Memory B cell (primary cell): Measurements from ENCODE around the gene RAB34.

ENCODE experiments used
- ATAC-seq: fragments of 150-1000 bp; cut with Tn5 transposase; 2 replicates; pipeline ENCODE4 v1.10.0; 2021; ENCODE audit warnings: low read depth, mild to moderate bottlenecking, moderate library complexity
- DNase-seq, 2 donors: peaks; one replicate each; pipeline ENCODE4 v3.0.0; 2022; ENCODE audit warnings: low spot score in 2 of 2
- H3K27ac Mint-ChIP-seq: one replicate; pipeline ENCODE4 v1.8.0; 2022; ENCODE audit warnings: mild to moderate bottlenecking, moderate library complexity, mixed read lengths
- H3K27me3 Mint-ChIP-seq: one replicate; pipeline ENCODE4 v1.8.0; 2022; ENCODE audit warnings: mixed read lengths
- H3K36me3 Mint-ChIP-seq: one replicate; pipeline ENCODE4 v1.8.0; 2022; ENCODE audit warnings: mild to moderate bottlenecking, mixed read lengths
- H3K4me1 Mint-ChIP-seq: one replicate; pipeline ENCODE4 v1.8.0; 2022; ENCODE audit warnings: mixed read lengths
- H3K4me3 Mint-ChIP-seq: one replicate; pipeline ENCODE4 v1.8.0; 2022; ENCODE audit warnings: mild to moderate bottlenecking, moderate library complexity, mixed read lengths
- H3K9me3 Mint-ChIP-seq: one replicate; pipeline ENCODE4 v1.8.0; 2022; ENCODE audit warnings: mixed read lengths

The RAB34 gene

GRCh38 chr17:28717578-28718332 lies at the start of gene RAB34:
Gene RAB34 (minus strand): TSS chr17:28717868. CDS start chr17:28717266, 602 bp downstream.
- peaks cover 2% of the 10 kb centered on the region for H3K27me3 Mint-ChIP-seq
- peak within 1 kb of the TSS; percentile 83 for H3K4me3 Mint-ChIP-seq
- H3K9me3 Mint-ChIP-seq = no peaks in the 10 kb centered on the region
- peaks cover 26% of the 10 kb centered on the region for H3K4me1 Mint-ChIP-seq
- H3K27ac Mint-ChIP-seq = peak within 1 kb of the TSS; percentile 93
- peak; percentile 5 for ATAC-seq
- DNase-seq = peak; percentile 17 to 42
- H3K36me3 Mint-ChIP-seq = peaks cover 13% of the 10 kb centered on the region

- Mint-ChIP-seq H3K27ac (peak overlapping the region; percentile 77), H3K36me3 (peaks cover 10% of the 10 kb centered on the region), H3K27me3 (no peaks in the 10 kb centered on the region)
Observed at GRCh38 chr17:28765038-28765437, 47.4 kb upstream of the RAB34 start.

GRCh38 chr17:28763804-28764266 lies 46.2 kb upstream of the RAB34 start:
- DNase-seq (peak; percentile 76 to 82), ATAC-seq (peak; percentile 84)
- Mint-ChIP-seq H3K36me3 (peaks cover 8% of the 10 kb centered on the region), H3K27ac (no peak overlapping the region), H3K9me3 (no peaks in the 10 kb centered on the region), H3K4me3 (no peak overlapping the region), H3K27me3 (no peaks in the 10 kb centered on the region), H3K4me1 (peaks cover 5% of the 10 kb centered on the region)

More at GRCh38 chr17:28765038-28765437, 47.4 kb upstream of the RAB34 start:
- Mint-ChIP-seq H3K9me3 (no peaks in the 10 kb centered on the region), H3K4me1 (peaks cover 7% of the 10 kb centered on the region), H3K4me3 (no peak overlapping the region)
- ATAC-seq (no peak), DNase-seq (no peak)

GRCh38 chr17:28763137-28763799 lies 45.6 kb upstream of the RAB34 start:
- Mint-ChIP-seq H3K4me3 (no peak overlapping the region), H3K27me3 (no peaks in the 10 kb centered on the region), H3K9me3 (no peaks in the 10 kb centered on the region), H3K36me3 (peaks cover 10% of the 10 kb centered on the region), H3K27ac (no peak overlapping the region), H3K4me1 (peaks cover 5% of the 10 kb centered on the region)
- DNase-seq = no peak
- ATAC-seq = peak; percentile 19

GRCh38 chr17:28760601-28761562 lies 43.2 kb upstream of the RAB34 start:
- H3K4me1 Mint-ChIP-seq = peaks cover 5% of the 10 kb centered on the region
- no peaks in the 10 kb centered on the region for H3K27me3 Mint-ChIP-seq
- H3K4me3 Mint-ChIP-seq = no peak overlapping the region
- H3K27ac Mint-ChIP-seq = peak overlapping the region; percentile 36
- peaks cover 20% of the 10 kb centered on the region for H3K36me3 Mint-ChIP-seq
- DNase-seq (no peak), ATAC-seq (peak; percentile 29)
- no peaks in the 10 kb centered on the region for H3K9me3 Mint-ChIP-seq

GRCh38 chr17:28759256-28759865 lies 41.7 kb upstream of the RAB34 start:
- Mint-ChIP-seq H3K4me3 (no peak overlapping the region), H3K27ac (peak overlapping the region; percentile 68), H3K9me3 (no peaks in the 10 kb centered on the region), H3K36me3 (peaks cover 16% of the 10 kb centered on the region), H3K27me3 (no peaks in the 10 kb centered on the region), H3K4me1 (peaks cover 5% of the 10 kb centered on the region)
- no peak for DNase-seq
- no peak for ATAC-seq

- H3K4me3 Mint-ChIP-seq = no peak overlapping the region
- ATAC-seq (no peak), DNase-seq (no peak)
- H3K27ac Mint-ChIP-seq = no peak overlapping the region
- peaks cover 14% of the 10 kb centered on the region for H3K36me3 Mint-ChIP-seq
- peaks cover 3% of the 10 kb centered on the region for H3K4me1 Mint-ChIP-seq
- no peaks in the 10 kb centered on the region for H3K9me3 Mint-ChIP-seq
- H3K27me3 Mint-ChIP-seq = no peaks in the 10 kb centered on the region
Observed at GRCh38 chr17:28758411-28759121, 40.9 kb upstream of the RAB34 start.

GRCh38 chr17:28756049-28756804 lies 38.6 kb upstream of the RAB34 start:
- DNase-seq (no peak), ATAC-seq (no peak)
- peak overlapping the region; percentile 68 for H3K27ac Mint-ChIP-seq
- no peaks in the 10 kb centered on the region for H3K9me3 Mint-ChIP-seq
- no peak overlapping the region for H3K4me3 Mint-ChIP-seq
- H3K27me3 Mint-ChIP-seq = no peaks in the 10 kb centered on the region
- peaks cover 1% of the 10 kb centered on the region for H3K4me1 Mint-ChIP-seq
- H3K36me3 Mint-ChIP-seq = peaks cover 14% of the 10 kb centered on the region

GRCh38 chr17:28755486-28755885 lies 37.8 kb upstream of the RAB34 start:
- H3K27me3 Mint-ChIP-seq = no peaks in the 10 kb centered on the region
- no peaks in the 10 kb centered on the region for H3K4me1 Mint-ChIP-seq
- no peak overlapping the region for H3K4me3 Mint-ChIP-seq
- DNase-seq = no peak
- H3K27ac Mint-ChIP-seq = peak overlapping the region; percentile 68
- peaks cover 14% of the 10 kb centered on the region for H3K36me3 Mint-ChIP-seq
- no peak for ATAC-seq
- H3K9me3 Mint-ChIP-seq = no peaks in the 10 kb centered on the region

- ATAC-seq = no peak
- no peak for DNase-seq
- Mint-ChIP-seq H3K9me3 (no peaks in the 10 kb centered on the region), H3K27me3 (no peaks in the 10 kb centered on the region), H3K4me1 (peaks cover 9% of the 10 kb centered on the region), H3K4me3 (no peak overlapping the region), H3K27ac (no peak overlapping the region), H3K36me3 (peaks cover 11% of the 10 kb centered on the region)
Observed at GRCh38 chr17:28751600-28752366, 34.1 kb upstream of the RAB34 start.

- no peaks in the 10 kb centered on the region for H3K27me3 Mint-ChIP-seq
- H3K4me1 Mint-ChIP-seq = peaks cover 22% of the 10 kb centered on the region
- peak; percentile 92 to 93 for DNase-seq
- H3K9me3 Mint-ChIP-seq = no peaks in the 10 kb centered on the region
- H3K36me3 Mint-ChIP-seq = peaks cover 7% of the 10 kb centered on the region
- H3K4me3 Mint-ChIP-seq = no peak overlapping the region
- H3K27ac Mint-ChIP-seq = peak overlapping the region; percentile 62
- ATAC-seq = peak; percentile 72
Observed at GRCh38 chr17:28750178-28751047, 32.7 kb upstream of the RAB34 start.
